OCI-LY3 (cell line): Measurements from ENCODE around the gene RUSC2.
"Not testable (repeated sequence)": the region's sequence is repeated elsewhere in the genome, so short reads cannot be mapped to it uniquely, and the experiment has no call there.

Experiments
- H2AFZ ChIP-seq: fragments of 200-600, 300-600 bp; shearing (Covaris generic); 2 replicates; pipeline ENCODE4 v1.6.0; 2014; ENCODE audit warnings: antibody characterized with exemption, low read depth, low read length
- H3K27ac ChIP-seq: fragments of 200-600, 300-600 bp; sonication (generic); 2 replicates; pipeline ENCODE4 v1.5.1; 2014; ENCODE audit warnings: mild to moderate bottlenecking, low read length, moderate library complexity, mixed read lengths
- H3K27me3 ChIP-seq: fragments of 200-600, 300-600 bp; sonication (generic); 2 replicates; pipeline ENCODE4 v1.6.1; 2014; ENCODE audit warnings: low read depth, low read length, mixed read lengths
- H3K36me3 ChIP-seq: fragments of 200-600, 300-600 bp; sonication (generic); replicated peaks from 2 replicates; pipeline ENCODE3; 2014; ENCODE audit warnings: low read depth, low read length, mixed read lengths
- H3K4me1 ChIP-seq: fragments of 300-600, 200-600 bp; sonication (generic); 2 replicates; pipeline ENCODE4 v1.6.1; 2014; ENCODE audit warnings: low read length, mixed read lengths
- H3K4me2 ChIP-seq: fragments of 200-600, 300-600 bp; sonication (generic); 2 replicates; pipeline ENCODE4 v1.6.1; 2014; ENCODE audit warnings: low read length, mixed read lengths
- H3K4me3 ChIP-seq: fragments of 300-600, 200-600 bp; sonication (generic); 2 replicates; pipeline ENCODE4 v1.5.1; 2014; ENCODE audit warnings: antibody characterized with exemption, mild to moderate bottlenecking, low read length, moderate library complexity
- H3K79me2 ChIP-seq: fragments of 300-600, 200-600 bp; shearing (Covaris generic); 2 replicates; pipeline ENCODE4 v1.6.1; 2014; ENCODE audit warnings: mild to moderate bottlenecking, low read length, mixed read lengths
- H3K9ac ChIP-seq: fragments of 300-600, 200-600 bp; shearing (Covaris generic); 2 replicates; pipeline ENCODE4 v1.6.0; 2014; ENCODE audit warnings: mild to moderate bottlenecking, low read length, moderate library complexity
- H3K9me3 ChIP-seq: fragments of 200-600, 300-600 bp; shearing (Covaris generic); 2 replicates; pipeline ENCODE4 v1.6.1; 2014; ENCODE audit warnings: low read length, mixed read lengths; ENCODE audit not compliant: insufficient read depth
- H4K20me1 ChIP-seq: fragments of 200-600, 300-600 bp; sonication (generic); 2 replicates; pipeline ENCODE4 v1.6.1; 2016; ENCODE audit warnings: low read length, mixed read lengths; ENCODE audit not compliant: insufficient read depth
- CTCF ChIP-seq: fragments of 200-600, 300-600 bp; sonication (generic); IDR thresholded peaks from 2 replicates; pipeline ENCODE4 v1.5.1; 2014; ENCODE audit warnings: antibody characterized with exemption, low read length, low read depth
- EZH2phosphoT487 ChIP-seq: fragments of 200-600 bp; shearing (Covaris generic); IDR thresholded peaks from 2 replicates; pipeline ENCODE4 v1.6.1; 2018; ENCODE audit warnings: antibody characterized with exemption, mixed run types, low read depth

RUSC2 gene

DNA sequence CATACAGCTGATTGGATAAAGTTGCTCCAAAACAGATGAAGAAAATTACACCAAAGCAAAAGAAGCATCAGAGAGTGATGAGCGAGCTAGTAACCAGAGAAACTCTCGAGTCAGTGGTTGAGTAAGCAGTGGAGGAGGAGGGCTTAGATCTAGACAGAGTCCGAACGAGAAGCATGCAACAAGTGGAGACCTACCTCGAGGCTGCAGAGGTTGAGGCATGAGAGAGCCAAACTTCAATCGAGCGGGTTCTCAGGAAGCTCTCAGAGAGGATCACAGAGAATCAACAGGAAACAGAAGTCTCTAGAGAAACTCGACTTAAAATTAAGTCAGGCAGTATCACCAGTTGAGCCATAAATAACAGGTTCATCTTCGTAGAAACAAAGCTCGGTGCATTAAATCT lies 6.1 kb downstream of the RUSC2 start:
- H3K4me2 ChIP-seq, result peak overlapping the region; percentile 44
- no peaks in the 10 kb centered on the region for H3K9me3 ChIP-seq
- TF ChIP-seq CTCF (no peak), EZH2phosphoT487 (no peak)
- no peak overlapping the region for H3K9ac ChIP-seq
- no peak overlapping the region for H3K27ac ChIP-seq
- H3K27me3 ChIP-seq, result no peaks in the 10 kb centered on the region
- H3K79me2 ChIP-seq, result no peaks in the 10 kb centered on the region
- peak overlapping the region; percentile 33 for H3K4me3 ChIP-seq
- H2AFZ ChIP-seq, result peak overlapping the region; percentile 42; the same call in 1 of the 2 replicates
- H3K4me1 ChIP-seq, result peaks cover 14% of the 10 kb centered on the region
- no peaks in the 10 kb centered on the region for H3K36me3 ChIP-seq
- H4K20me1 ChIP-seq, result no peaks in the 10 kb centered on the region

DNA sequence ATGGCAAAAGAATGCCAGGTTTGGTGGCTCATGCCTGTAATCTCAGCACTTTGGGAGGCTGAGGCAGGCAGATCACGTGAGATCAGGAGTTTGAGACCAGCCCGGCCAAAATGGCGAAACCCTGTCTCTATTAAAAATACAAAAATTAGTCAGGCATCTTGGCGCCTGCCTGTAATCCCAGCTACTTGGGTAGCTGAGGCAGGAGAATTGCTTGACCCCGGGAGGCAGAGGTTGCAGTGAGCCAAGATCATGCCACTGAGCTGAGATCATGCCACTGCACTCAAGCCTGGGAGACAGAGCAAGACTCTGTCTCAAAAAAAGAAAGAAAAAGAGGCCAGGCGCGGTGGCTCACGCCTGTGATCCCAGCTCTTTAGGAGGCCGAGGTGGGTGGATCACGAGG lies 8.3 kb downstream of the RUSC2 start:
- not testable (repeated sequence) for H3K9me3 ChIP-seq, H2AFZ ChIP-seq, H3K36me3 ChIP-seq, H3K4me2 ChIP-seq, H3K79me2 ChIP-seq, H4K20me1 ChIP-seq, H3K9ac ChIP-seq, H3K27me3 ChIP-seq, H3K27ac ChIP-seq, H3K4me3 ChIP-seq
- H3K4me1 ChIP-seq, result peaks cover 11% of the 10 kb centered on the region; the same call in 1 of the 2 replicates

GRCh38 chr9:35499029-35499700 lies 9.3 kb downstream of the RUSC2 start:
- Histone ChIP-seq H3K9ac (no peak overlapping the region), H3K4me3 (no peak overlapping the region), H3K79me2 (no peaks in the 10 kb centered on the region), H3K4me2 (no peak overlapping the region), H4K20me1 (no peaks in the 10 kb centered on the region), H3K4me1 (peaks cover 11% of the 10 kb centered on the region; the same call in 1 of the 2 replicates), H3K36me3 (no peaks in the 10 kb centered on the region), H3K9me3 (no peaks in the 10 kb centered on the region), H2AFZ (no peak overlapping the region), H3K27me3 (no peaks in the 10 kb centered on the region), H3K27ac (no peak overlapping the region)
- no peak for TF ChIP-seq EZH2phosphoT487
- TF ChIP-seq CTCF, result no peak

GRCh38 chr9:35499701-35500030 lies 9.8 kb downstream of the RUSC2 start:
- H3K27ac ChIP-seq, result no peak overlapping the region
- H3K9ac ChIP-seq, result no peak overlapping the region
- no peak overlapping the region for H3K4me2 ChIP-seq
- TF ChIP-seq CTCF (no peak), EZH2phosphoT487 (no peak)
- H3K4me3 ChIP-seq, result no peak overlapping the region
- H3K27me3 ChIP-seq, result no peaks in the 10 kb centered on the region
- peaks cover 11% of the 10 kb centered on the region; the same call in 1 of the 2 replicates for H3K4me1 ChIP-seq
- no peaks in the 10 kb centered on the region for H3K36me3 ChIP-seq
- H3K79me2 ChIP-seq, result no peaks in the 10 kb centered on the region
- H2AFZ ChIP-seq, result no peak overlapping the region
- no peaks in the 10 kb centered on the region for H4K20me1 ChIP-seq
- H3K9me3 ChIP-seq, result no peaks in the 10 kb centered on the region
